Subcutaneous preadipocyte (primary cell): ENCODE data around the gene LIPH. TPM values are rescaled to one million over a fixed set of nuclear protein-coding genes. Genes with fewer than 3 reads are reported as not detected.

Source experiments
- total RNA-seq: library from RNA; depleted of rRNA; stranded (reverse); fragments of >200 nt; gene quantifications from 2 replicates; pipeline ENCODE4 v1.2.3, GENCODE V29; 2012

LIPH gene
- total RNA-seq = not detected in 2 replicates

GRCh38 chr3:185552358-185552877 lies at the start of gene LIPH:
LIPH (minus strand) TSS chr3:185552588; CDS start chr3:185552471, 117 bp downstream.

GRCh38 chr3:185585859-185586685 lies 33.7 kb upstream of the LIPH start, which contains the start of gene SENP2:
SENP2 (plus strand) TSS chr3:185586295; CDS start chr3:185586414, 119 bp downstream.

GRCh38 chr3:185498503-185499396 lies 53.6 kb downstream of the LIPH start, which contains the start of gene TMEM41A:
TMEM41A (minus strand) TSS chr3:185499035; CDS start chr3:185498961, 74 bp downstream.

Other genes starting within 250 kb of the LIPH start
- gene MAP3K13, start 189.5 kb downstream of the LIPH start, total RNA-seq = 10.3 and 14.5 TPM in 2 replicates
- gene TMEM41A, start 53.6 kb downstream of the LIPH start, total RNA-seq = 9.9 and 11.1 TPM in 2 replicates
- gene SENP2, start 33.7 kb upstream of the LIPH start, total RNA-seq = 18.4 and 22.7 TPM in 2 replicates